DND-41 (cell line): Measurements from ENCODE around the gene AKAP9.
"Not testable (repeated sequence)": the region's sequence is repeated elsewhere in the genome, so short reads cannot be mapped to it uniquely, and the experiment has no call there.

Experiments
- ATAC-seq: fragments of 200-7000 bp; cut with Tn5 transposase; 3 replicates; pipeline ENCODE4 v1.9.1; 2021; ENCODE audit warnings: low read depth; ENCODE audit not compliant: insufficient read depth
- DNase-seq: peaks from one replicate; pipeline ENCODE4 v3.0.0-alpha.2; 2020
- H2AFZ ChIP-seq: 2 replicates; pipeline ENCODE4 v1.6.0; 2012; ENCODE audit warnings: low read depth, low read length
- H3K27ac ChIP-seq: 2 replicates; pipeline ENCODE4 v1.5.1; 2012; ENCODE audit warnings: low read length, inconsistent platforms
- H3K27me3 ChIP-seq: fragments of 200-600 bp; sonication (generic); 2 replicates; pipeline ENCODE4 v1.6.0; 2012; ENCODE audit warnings: low read length, mild to moderate bottlenecking, inconsistent platforms; ENCODE audit not compliant: insufficient read depth, poor library complexity
- H3K36me3 ChIP-seq: 2 replicates; pipeline ENCODE4 v1.5.1; 2012; ENCODE audit warnings: low read length, inconsistent platforms; ENCODE audit not compliant: insufficient read depth
- H3K4me1 ChIP-seq: 2 replicates; pipeline ENCODE4 v1.5.1; 2012; ENCODE audit warnings: mild to moderate bottlenecking, low read length; ENCODE audit not compliant: insufficient read depth
- H3K4me2 ChIP-seq: 2 replicates; pipeline ENCODE4 v1.6.0; 2012; ENCODE audit warnings: mild to moderate bottlenecking, moderate library complexity, low read length, inconsistent platforms; ENCODE audit not compliant: insufficient read depth
- H3K4me3 ChIP-seq, 2 experiments: fragments of 200-600 bp in 1 of 2; shearing (Covaris generic) in 1 of 2; 2 replicates each; pipeline ENCODE4 v1.5.1; 2012 to 2016; ENCODE audit warnings: inconsistent platforms in 2 of 2, low read length in 2 of 2, mild to moderate bottlenecking in 2 of 2, low read depth in 1 of 2, moderate library complexity in 1 of 2
- H3K79me2 ChIP-seq: 2 replicates; pipeline ENCODE4 v1.6.0; 2012; ENCODE audit warnings: low read length, inconsistent platforms; ENCODE audit not compliant: insufficient read depth
- H3K9ac ChIP-seq: 2 replicates; pipeline ENCODE4 v1.6.0; 2012; ENCODE audit warnings: low read depth, mild to moderate bottlenecking, inconsistent platforms, low read length, moderate library complexity
- H3K9me3 ChIP-seq: 2 replicates; pipeline ENCODE4 v1.5.1; 2012; ENCODE audit warnings: low read length, moderate library complexity, mild to moderate bottlenecking, inconsistent platforms; ENCODE audit not compliant: insufficient read depth, severe bottlenecking
- H4K20me1 ChIP-seq: 2 replicates; pipeline ENCODE4 v1.6.0; 2012; ENCODE audit warnings: low read length; ENCODE audit not compliant: insufficient read depth
- EZH2 ChIP-seq: IDR thresholded peaks from 3 replicates; pipeline ENCODE4 v1.6.1; 2012; ENCODE audit warnings: borderline replicate concordance, low read depth, mild to moderate bottlenecking, moderate library complexity, low read length, inconsistent platforms; ENCODE audit not compliant: severe bottlenecking
- TF ChIP-seq, protein P1 (sequence below): IDR thresholded peaks from 2 replicates; pipeline ENCODE4 v1.5.1; 2012; ENCODE audit warnings: borderline replicate concordance, low read length, moderate library complexity, mild to moderate bottlenecking; ENCODE audit not compliant: poor library complexity, severe bottlenecking; ENCODE audit errors: extremely low read depth

Gene AKAP9

DNA sequence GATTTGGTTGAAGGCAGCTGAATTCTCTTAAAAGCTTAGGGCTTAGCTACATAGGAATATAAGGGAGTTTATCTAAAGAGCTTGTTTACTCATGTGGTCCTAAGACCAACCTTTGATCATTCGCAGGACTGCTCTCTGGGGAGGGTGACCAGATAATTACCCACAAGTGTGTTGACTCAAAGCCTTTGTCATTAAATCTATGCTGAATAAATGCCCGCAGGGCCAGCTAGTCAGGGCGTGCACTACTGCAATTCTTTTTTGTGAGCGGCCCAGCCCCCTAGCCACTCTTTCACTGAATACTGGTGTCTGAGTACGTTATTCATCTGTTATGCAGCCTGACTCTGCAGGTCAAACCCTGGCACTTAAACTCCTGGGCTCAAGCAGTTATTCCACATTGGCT is 69.6 kb downstream of the AKAP9 start:
- DNase-seq (no peak), ATAC-seq (no peak)
- H4K20me1 ChIP-seq = no peaks in the 10 kb centered on the region
- no peak overlapping the region for H3K9ac ChIP-seq
- no peak for TF ChIP-seq EZH2
- TF ChIP-seq, protein P1, sequence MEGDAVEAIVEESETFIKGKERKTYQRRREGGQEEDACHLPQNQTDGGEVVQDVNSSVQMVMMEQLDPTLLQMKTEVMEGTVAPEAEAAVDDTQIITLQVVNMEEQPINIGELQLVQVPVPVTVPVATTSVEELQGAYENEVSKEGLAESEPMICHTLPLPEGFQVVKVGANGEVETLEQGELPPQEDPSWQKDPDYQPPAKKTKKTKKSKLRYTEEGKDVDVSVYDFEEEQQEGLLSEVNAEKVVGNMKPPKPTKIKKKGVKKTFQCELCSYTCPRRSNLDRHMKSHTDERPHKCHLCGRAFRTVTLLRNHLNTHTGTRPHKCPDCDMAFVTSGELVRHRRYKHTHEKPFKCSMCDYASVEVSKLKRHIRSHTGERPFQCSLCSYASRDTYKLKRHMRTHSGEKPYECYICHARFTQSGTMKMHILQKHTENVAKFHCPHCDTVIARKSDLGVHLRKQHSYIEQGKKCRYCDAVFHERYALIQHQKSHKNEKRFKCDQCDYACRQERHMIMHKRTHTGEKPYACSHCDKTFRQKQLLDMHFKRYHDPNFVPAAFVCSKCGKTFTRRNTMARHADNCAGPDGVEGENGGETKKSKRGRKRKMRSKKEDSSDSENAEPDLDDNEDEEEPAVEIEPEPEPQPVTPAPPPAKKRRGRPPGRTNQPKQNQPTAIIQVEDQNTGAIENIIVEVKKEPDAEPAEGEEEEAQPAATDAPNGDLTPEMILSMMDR = no peak
- H3K36me3 ChIP-seq = peaks cover 10% of the 10 kb centered on the region
- H3K27me3 ChIP-seq = no peaks in the 10 kb centered on the region
- H3K4me2 ChIP-seq = no peak overlapping the region
- H3K4me3 ChIP-seq = no peak overlapping the region
- no peak overlapping the region for H3K27ac ChIP-seq
- H3K9me3 ChIP-seq = peaks cover 17% of the 10 kb centered on the region
- H3K79me2 ChIP-seq = no peaks in the 10 kb centered on the region
- no peak overlapping the region for H2AFZ ChIP-seq
- H3K4me1 ChIP-seq = no peaks in the 10 kb centered on the region

DNA sequence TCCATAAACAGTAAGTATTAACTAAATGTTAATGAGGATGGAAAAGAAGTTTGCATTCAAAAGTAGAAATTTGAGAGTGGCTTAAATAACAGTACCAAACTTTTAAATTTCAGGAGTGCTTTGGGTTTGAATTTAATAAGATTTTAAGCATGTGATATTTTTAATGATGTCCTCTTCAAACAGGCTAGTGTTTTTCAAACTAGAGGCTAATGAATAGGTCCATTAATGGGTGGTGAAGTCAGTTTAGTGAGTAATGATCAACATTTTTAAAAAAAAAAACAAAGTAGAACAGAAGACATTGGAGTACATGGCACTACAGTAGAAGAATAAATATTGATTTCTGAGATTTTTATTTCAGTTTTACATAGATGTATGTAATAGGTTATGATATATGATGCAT is 72.9 kb downstream of the AKAP9 start:
- Histone ChIP-seq H3K4me3 (no peak overlapping the region), H3K36me3 (peaks cover 21% of the 10 kb centered on the region), H3K79me2 (no peaks in the 10 kb centered on the region), H3K27me3 (no peaks in the 10 kb centered on the region), H3K9me3 (peaks cover 17% of the 10 kb centered on the region), H2AFZ (no peak overlapping the region), H3K9ac (no peak overlapping the region), H3K4me2 (no peak overlapping the region), H4K20me1 (no peaks in the 10 kb centered on the region), H3K4me1 (no peaks in the 10 kb centered on the region), H3K27ac (no peak overlapping the region)
- DNase-seq (no peak), ATAC-seq (no peak)
- TF ChIP-seq, protein P1 = no peak

DNA sequence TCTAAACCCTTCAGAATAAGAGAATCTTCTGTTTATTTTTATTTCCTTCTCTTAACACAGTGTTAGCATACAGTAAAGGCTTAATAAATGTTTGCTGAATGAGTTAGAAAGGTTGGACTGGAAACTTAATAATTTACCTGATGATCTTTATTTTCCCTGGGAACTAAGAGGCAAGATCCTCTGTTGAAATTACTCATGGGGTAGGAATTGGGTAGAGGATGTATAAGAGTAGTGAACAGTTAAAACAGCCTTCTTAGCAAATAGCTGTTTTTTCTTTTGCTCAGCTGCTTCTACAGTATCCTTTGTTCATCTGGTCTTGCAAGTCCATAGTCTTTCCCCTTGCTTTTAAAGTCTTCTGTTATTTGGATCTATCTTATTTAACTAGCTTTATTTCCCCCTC is 80.0 kb downstream of the AKAP9 start:
- H3K27ac ChIP-seq = no peak overlapping the region
- no peaks in the 10 kb centered on the region for H4K20me1 ChIP-seq
- no peak for TF ChIP-seq EZH2
- TF ChIP-seq, protein P1 = no peak
- no peak overlapping the region for H2AFZ ChIP-seq
- peaks cover under 1% of the 10 kb centered on the region for H3K9me3 ChIP-seq
- no peak overlapping the region for H3K4me2 ChIP-seq
- H3K79me2 ChIP-seq = no peaks in the 10 kb centered on the region
- no peaks in the 10 kb centered on the region for H3K4me1 ChIP-seq
- peaks cover 46% of the 10 kb centered on the region for H3K36me3 ChIP-seq
- no peaks in the 10 kb centered on the region for H3K27me3 ChIP-seq
- H3K4me3 ChIP-seq = no peak overlapping the region
- DNase-seq = no peak
- no peak for ATAC-seq
- H3K9ac ChIP-seq = no peak overlapping the region

DNA sequence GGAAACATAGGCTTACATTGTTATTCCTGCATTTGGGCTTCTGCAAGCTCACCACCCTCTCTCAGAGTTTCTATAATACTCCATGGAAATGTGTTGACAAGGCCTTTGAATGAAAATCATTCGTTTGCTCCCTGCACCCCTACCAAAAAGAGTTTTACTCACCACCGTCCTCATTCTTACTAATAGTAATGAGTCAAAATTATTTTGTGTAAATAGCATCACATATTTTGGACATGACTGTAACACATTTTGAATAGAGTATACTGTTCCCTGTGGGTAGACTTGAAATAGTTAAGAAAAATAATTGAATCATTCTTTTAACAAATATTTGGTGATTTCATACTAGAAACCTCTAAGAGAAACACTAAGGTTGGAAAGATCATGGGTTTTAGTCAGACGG is 84.6 kb downstream of the AKAP9 start:
- Histone ChIP-seq H3K4me2 (no peak overlapping the region), H4K20me1 (no peaks in the 10 kb centered on the region), H3K27me3 (no peaks in the 10 kb centered on the region), H3K36me3 (peaks cover 55% of the 10 kb centered on the region), H3K9me3 (peaks cover 16% of the 10 kb centered on the region), H3K27ac (no peak overlapping the region), H2AFZ (no peak overlapping the region), H3K9ac (no peak overlapping the region), H3K79me2 (no peaks in the 10 kb centered on the region), H3K4me1 (no peaks in the 10 kb centered on the region), H3K4me3 (no peak overlapping the region)
- ATAC-seq (no peak), DNase-seq (no peak)
- TF ChIP-seq, protein P1 = no peak

DNA sequence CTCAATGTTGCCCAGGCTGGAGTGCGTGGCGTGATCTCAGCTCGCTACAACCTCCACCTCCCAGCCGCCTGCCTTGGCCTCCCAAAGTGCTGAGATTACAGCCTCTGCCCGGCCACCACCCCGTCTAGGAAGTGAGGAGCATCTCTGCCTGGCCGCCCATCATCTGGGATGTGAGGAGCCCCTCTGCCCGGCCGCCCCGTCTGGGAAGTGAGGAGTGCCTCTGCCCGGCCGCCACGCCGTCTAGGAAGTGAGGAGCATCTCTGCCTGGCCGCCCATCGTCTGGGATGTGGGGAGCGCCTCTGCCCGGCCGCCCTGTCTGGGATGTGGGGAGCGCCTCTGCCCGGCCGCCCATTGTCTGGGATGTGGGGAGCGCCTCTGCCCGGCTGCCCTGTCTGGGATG is 86.0 kb downstream of the AKAP9 start:
- H3K27ac ChIP-seq, H3K4me1 ChIP-seq, DNase-seq, H3K9ac ChIP-seq, H3K4me2 ChIP-seq, H2AFZ ChIP-seq, H3K79me2 ChIP-seq, H3K4me3 ChIP-seq, ATAC-seq, H4K20me1 ChIP-seq, H3K27me3 ChIP-seq: not testable (repeated sequence)
- Histone ChIP-seq H3K36me3 (peaks cover 56% of the 10 kb centered on the region), H3K9me3 (peaks cover 16% of the 10 kb centered on the region)
